Measurements from ENCODE around the gene POLE. TPM values are rescaled to one million over a fixed set of nuclear protein-coding genes. Genes with fewer than 3 reads are reported as not detected.

The POLE gene
- polyA plus RNA-seq, 1 of the 3 experiments (the other 2 are of a cell fraction), result 20.1 TPM

DNA sequence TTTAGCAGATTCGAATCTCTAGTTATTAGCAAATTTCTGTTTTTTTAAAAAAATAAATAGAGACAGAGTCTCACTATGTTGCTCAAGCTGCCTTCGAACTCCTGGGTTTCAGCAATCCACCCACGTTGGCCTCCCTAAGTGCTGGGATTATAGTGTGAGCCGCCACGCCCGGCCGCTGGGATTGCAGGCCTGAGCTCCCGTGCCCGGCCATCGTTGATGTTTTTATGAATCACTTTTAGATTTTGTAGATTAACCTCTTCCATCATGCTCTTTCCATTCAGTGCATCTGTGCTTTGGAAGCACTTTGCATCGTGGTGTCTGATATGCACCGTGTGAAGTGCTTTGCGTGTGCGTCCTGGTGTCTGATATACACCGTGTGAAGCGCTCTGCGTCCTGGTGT, 44.4 kb upstream of the POLE start:
- Histone ChIP-seq H3K9me2 (no peaks in the 10 kb centered on the region), H3K4me3 (ENCODE audit: low read depth in 2 of 2, low read length in 1 of 2) (no peak overlapping the region), H3F3A (replicated peaks; ENCODE audit: insufficient read depth) (peaks cover 19% of the 10 kb centered on the region), H3K27ac (ENCODE audit: low read depth in 2 of 2, low read length in 1 of 2) (no peak overlapping the region), H3K9me3 (no peaks in the 10 kb centered on the region), H3K27me3 (ENCODE audit: insufficient read depth) (no peaks in the 10 kb centered on the region), H3K4me2 (no peak overlapping the region), H3K9ac (no peak overlapping the region), H3K4me1 (ENCODE audit: control insufficient read depth in 1 of 2, insufficient read depth in 2 of 2, low read depth in 1 of 2, low read length in 1 of 2) (peaks cover 0 to 4% of the 10 kb centered on the region in 2 experiments; a peak in 1 of 4 replicates), H2AFZ (ENCODE audit: low read depth) (no peak overlapping the region), H4K20me1 (ENCODE audit: insufficient read depth) (peaks cover 12% of the 10 kb centered on the region; the same call in 1 of the 2 replicates), H3K36me3 (replicated peaks in 1 of 2; ENCODE audit: control insufficient read depth in 1 of 2, insufficient read depth in 2 of 2, low read length in 1 of 2) (peaks cover 47 to 67% of the 10 kb centered on the region in 2 experiments), H3K79me2 (ENCODE audit: insufficient read depth) (peaks cover 17% of the 10 kb centered on the region; the same call in 1 of the 2 replicates)
- DNase-seq, result no peak
- TF ChIP-seq EP300 (IDR thresholded peaks at IDR 0.05; ENCODE audit: borderline replicate concordance in 1 of 2, low read depth in 1 of 2, low read length in 1 of 2) (no peak), TEAD4 (IDR thresholded peaks at IDR 0.05; ENCODE audit: borderline replicate concordance, insufficient read depth) (no peak), CHD2 (IDR thresholded peaks at IDR 0.05; ENCODE audit: low read length, partially characterized antibody) (no peak), TCF12 (IDR thresholded peaks at IDR 0.05) (no peak), FOXJ3 (CRISPR knock-in tag; IDR thresholded peaks at IDR 0.05) (no peak), SMC3 (IDR thresholded peaks at IDR 0.05; ENCODE audit: low read depth, low read length) (no peak), YY1 (IDR thresholded peaks at IDR 0.05; ENCODE audit: low read depth) (no peak), RAD21 (IDR thresholded peaks at IDR 0.05; ENCODE audit: low read length) (no peak), NRF1 (IDR thresholded peaks at IDR 0.05; ENCODE audit: low read depth, low read length) (no peak), EZH2phosphoT487 (IDR thresholded peaks at IDR 0.05; ENCODE audit: borderline replicate concordance, low read depth) (no peak), MEF2A (IDR thresholded peaks at IDR 0.05; ENCODE audit: borderline replicate concordance, low read depth) (no peak), RCOR1 (IDR thresholded peaks at IDR 0.05; ENCODE audit: low read length) (no peak), TAF1 (IDR thresholded peaks at IDR 0.05; ENCODE audit: borderline replicate concordance, low read depth, low read length) (no peak), MXI1 (IDR thresholded peaks at IDR 0.05; ENCODE audit: low read depth, low read length) (no peak), JUND (IDR thresholded peaks at IDR 0.05) (no peak), RFX5 (IDR thresholded peaks at IDR 0.05; ENCODE audit: low read length) (no peak)
- TF ChIP-seq, protein P1, sequence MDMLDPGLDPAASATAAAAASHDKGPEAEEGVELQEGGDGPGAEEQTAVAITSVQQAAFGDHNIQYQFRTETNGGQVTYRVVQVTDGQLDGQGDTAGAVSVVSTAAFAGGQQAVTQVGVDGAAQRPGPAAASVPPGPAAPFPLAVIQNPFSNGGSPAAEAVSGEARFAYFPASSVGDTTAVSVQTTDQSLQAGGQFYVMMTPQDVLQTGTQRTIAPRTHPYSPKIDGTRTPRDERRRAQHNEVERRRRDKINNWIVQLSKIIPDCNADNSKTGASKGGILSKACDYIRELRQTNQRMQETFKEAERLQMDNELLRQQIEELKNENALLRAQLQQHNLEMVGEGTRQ (IDR thresholded peaks at IDR 0.05; ENCODE audit: borderline replicate concordance, low read depth, low read length), result no peak
- TF ChIP-seq, protein P2, sequence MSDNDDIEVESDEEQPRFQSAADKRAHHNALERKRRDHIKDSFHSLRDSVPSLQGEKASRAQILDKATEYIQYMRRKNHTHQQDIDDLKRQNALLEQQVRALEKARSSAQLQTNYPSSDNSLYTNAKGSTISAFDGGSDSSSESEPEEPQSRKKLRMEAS (IDR thresholded peaks at IDR 0.05; ENCODE audit: low read depth), result no peak
- TF ChIP-seq, protein P3, sequence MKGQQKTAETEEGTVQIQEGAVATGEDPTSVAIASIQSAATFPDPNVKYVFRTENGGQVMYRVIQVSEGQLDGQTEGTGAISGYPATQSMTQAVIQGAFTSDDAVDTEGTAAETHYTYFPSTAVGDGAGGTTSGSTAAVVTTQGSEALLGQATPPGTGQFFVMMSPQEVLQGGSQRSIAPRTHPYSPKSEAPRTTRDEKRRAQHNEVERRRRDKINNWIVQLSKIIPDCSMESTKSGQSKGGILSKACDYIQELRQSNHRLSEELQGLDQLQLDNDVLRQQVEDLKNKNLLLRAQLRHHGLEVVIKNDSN (IDR thresholded peaks at IDR 0.05; ENCODE audit: borderline replicate concordance, low read depth), result no peak
- TF ChIP-seq, protein P4, sequence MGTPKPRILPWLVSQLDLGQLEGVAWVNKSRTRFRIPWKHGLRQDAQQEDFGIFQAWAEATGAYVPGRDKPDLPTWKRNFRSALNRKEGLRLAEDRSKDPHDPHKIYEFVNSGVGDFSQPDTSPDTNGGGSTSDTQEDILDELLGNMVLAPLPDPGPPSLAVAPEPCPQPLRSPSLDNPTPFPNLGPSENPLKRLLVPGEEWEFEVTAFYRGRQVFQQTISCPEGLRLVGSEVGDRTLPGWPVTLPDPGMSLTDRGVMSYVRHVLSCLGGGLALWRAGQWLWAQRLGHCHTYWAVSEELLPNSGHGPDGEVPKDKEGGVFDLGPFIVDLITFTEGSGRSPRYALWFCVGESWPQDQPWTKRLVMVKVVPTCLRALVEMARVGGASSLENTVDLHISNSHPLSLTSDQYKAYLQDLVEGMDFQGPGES (IDR thresholded peaks at IDR 0.05; ENCODE audit: low read depth, low read length), result no peak
- POLR2A ChIA-PET, result no interaction called here
- 92% methylated on average over 17 of the region's 17 CpGs for WGBS (ENCODE audit: low lambda C conversion rate)
- CTCF ChIA-PET, result no interaction called here

Data from SK-N-SH (cell line).